H1 (cell line): Measurements from ENCODE around the gene PROSER3. TPM values are rescaled to one million over a fixed set of nuclear protein-coding genes. Genes with fewer than 3 reads are reported as not detected.

ENCODE experiments used
- CTCF ChIA-PET: fragments of 300-600 bp; sonication (Branson Sonifier 250); formaldehyde crosslinking; loops from one replicate; lab custom pipeline; 2021; ENCODE audit not compliant: partially characterized antibody; lab: Charles Lee
- POLR2A ChIA-PET: fragments of 300-600 bp; sonication (Branson Sonifier 250); formaldehyde crosslinking; loops from one replicate; lab custom pipeline; 2021; ENCODE audit warnings: inconsistent platforms; ENCODE audit not compliant: partially characterized antibody; lab: Charles Lee
- DNase-seq, 2 experiments: peaks; one replicate each; pipeline versions ENCODE4 v3.0.0 to v3.0.0-alpha.2; 2010 to 2022; ENCODE audit warnings: low spot score in 2 of 2, low read depth in 1 of 2, mixed read lengths in 1 of 2
- FAIRE-seq: peaks from 2 replicates; lab custom pipeline; 2011; peaks lifted over from hg19 to GRCh38; lab: Jason Lieb, UNC
- H2AFZ ChIP-seq: 2 replicates; pipeline ENCODE4 v1.8.1; 2012; ENCODE audit warnings: low read length, inconsistent platforms
- H2AK5ac ChIP-seq: 2 replicates; pipeline ENCODE4 v1.6.1; 2013; ENCODE audit warnings: low read depth, low read length
- H2BK120ac ChIP-seq: replicated peaks from 2 replicates; pipeline ENCODE3; 2013; ENCODE audit warnings: low read depth, low read length, inconsistent platforms
- H2BK12ac ChIP-seq: 2 replicates; pipeline ENCODE4 v1.6.1; 2013; ENCODE audit warnings: low read depth, low read length
- H2BK15ac ChIP-seq: 2 replicates; pipeline ENCODE4 v1.6.1; 2013; ENCODE audit warnings: low read length
- H2BK20ac ChIP-seq: 2 replicates; pipeline ENCODE4 v1.6.1; 2013; ENCODE audit warnings: low read length
- H2BK5ac ChIP-seq: 2 replicates; pipeline ENCODE4 v1.6.1; 2013; ENCODE audit warnings: low read depth, low read length
- H3K14ac ChIP-seq: 2 replicates; pipeline ENCODE4 v1.6.1; 2013; ENCODE audit warnings: inconsistent platforms; ENCODE audit not compliant: insufficient read length
- H3K18ac ChIP-seq: 2 replicates; pipeline ENCODE4 v1.6.1; 2013; ENCODE audit warnings: low read length; ENCODE audit errors: extremely low read depth
- H3K23ac ChIP-seq: 2 replicates; pipeline ENCODE4 v1.6.1; 2013; ENCODE audit warnings: inconsistent platforms; ENCODE audit not compliant: insufficient read length
- H3K23me2 ChIP-seq: 2 replicates; pipeline ENCODE4 v1.6.1; 2013; ENCODE audit warnings: low read depth, low read length
- H3K27ac ChIP-seq: 2 replicates; pipeline ENCODE4 v1.6.1; 2011; ENCODE audit warnings: low read depth, low read length, inconsistent platforms
- H3K27me3 ChIP-seq, 4 experiments: replicated peaks in 1 of 4; 1 replicate in 1 of 4; 2 replicates in 3 of 4; pipeline versions ENCODE4 v1.6.1 to v1.8.1; 2011 to 2013; ENCODE audit warnings: low read length in 3 of 4, mild to moderate bottlenecking in 3 of 4, inconsistent platforms in 2 of 4, mixed read lengths in 2 of 4, moderate library complexity in 1 of 4; ENCODE audit not compliant: control insufficient read depth in 3 of 4, insufficient read depth in 3 of 4; ENCODE audit errors: extremely low read depth in 1 of 4
- H3K36me3 ChIP-seq, 4 experiments: 2 replicates each; pipeline versions ENCODE4 v1.6.1 to v1.8.1; 2011 to 2013; ENCODE audit warnings: mild to moderate bottlenecking in 4 of 4, low read length in 3 of 4, moderate library complexity in 2 of 4, control low read depth in 1 of 4, inconsistent platforms in 1 of 4; ENCODE audit not compliant: insufficient read depth in 4 of 4, control insufficient read depth in 2 of 4
- H3K4ac ChIP-seq: replicated peaks from 2 replicates; pipeline ENCODE3; 2013; ENCODE audit warnings: low read length, low read depth, mixed read lengths, inconsistent platforms; ENCODE audit not compliant: insufficient read length
- H3K4me1 ChIP-seq, 4 experiments: replicated peaks in 1 of 4; 1 replicate in 1 of 4; 2 replicates in 3 of 4; pipeline versions ENCODE4 v1.6.1 to v1.8.1; 2011 to 2013; ENCODE audit warnings: low read length in 3 of 4, inconsistent platforms in 2 of 4, mixed read lengths in 1 of 4; ENCODE audit not compliant: insufficient read depth in 4 of 4, control insufficient read depth in 3 of 4
- H3K4me2 ChIP-seq, 2 experiments: 2 replicates each; pipeline versions ENCODE4 v1.6.1 to v1.8.1; 2011 to 2013; ENCODE audit warnings: low read depth in 2 of 2, low read length in 2 of 2, control low read depth in 1 of 2, inconsistent platforms in 1 of 2, mild to moderate bottlenecking in 1 of 2; ENCODE audit not compliant: insufficient read depth in 1 of 2
- H3K4me3 ChIP-seq, 4 experiments: fragments of 200-600, 300-600 bp in 1 of 4; sonication (generic), shearing (Covaris generic), sonication (Bioruptor Twin) in 1 of 4; 2 replicates each; pipeline versions ENCODE4 v1.5.1 to v1.8.1; 2011 to 2016; ENCODE audit warnings: low read length in 4 of 4, low read depth in 3 of 4, control low read depth in 2 of 4, inconsistent platforms in 2 of 4, mild to moderate bottlenecking in 2 of 4, mixed read lengths in 1 of 4, moderate library complexity in 1 of 4; ENCODE audit not compliant: insufficient read depth in 2 of 4; ENCODE audit errors: extremely low read depth in 1 of 4
- H3K56ac ChIP-seq: replicated peaks from 2 replicates; pipeline ENCODE3; 2013; ENCODE audit warnings: low read depth, mild to moderate bottlenecking, mixed read lengths, low read length, inconsistent platforms; ENCODE audit not compliant: insufficient read length
- H3K79me1 ChIP-seq: 2 replicates; pipeline ENCODE4 v1.6.1; 2013; ENCODE audit warnings: low read depth, low read length, control low read depth
- H3K79me2 ChIP-seq, 2 experiments: 2 replicates each; pipeline versions ENCODE4 v1.6.1 to v1.8.1; 2012 to 2013; ENCODE audit warnings: low read length in 2 of 2, mild to moderate bottlenecking in 2 of 2, inconsistent platforms in 1 of 2; ENCODE audit not compliant: insufficient read depth in 2 of 2, control insufficient read depth in 1 of 2
- H3K9ac ChIP-seq, 4 experiments: replicated peaks in 1 of 4; 1 replicate in 1 of 4; 2 replicates in 3 of 4; pipeline versions ENCODE4 v1.6.1 to v1.8.1; 2011 to 2013; ENCODE audit warnings: low read depth in 3 of 4, low read length in 3 of 4, control low read depth in 2 of 4, mild to moderate bottlenecking in 2 of 4, moderate library complexity in 2 of 4, inconsistent platforms in 1 of 4; ENCODE audit errors: extremely low read depth in 1 of 4
- H3K9me3 ChIP-seq, 2 experiments: 2 replicates each; pipeline versions ENCODE4 v1.6.1 to v1.8.1; 2012 to 2013; ENCODE audit warnings: mild to moderate bottlenecking in 2 of 2, moderate library complexity in 2 of 2, control low read depth in 1 of 2, inconsistent platforms in 1 of 2, low read depth in 1 of 2, low read length in 1 of 2, mixed read lengths in 1 of 2; ENCODE audit not compliant: insufficient read depth in 2 of 2
- H4K20me1 ChIP-seq, 2 experiments: replicated peaks in 1 of 2; 2 replicates each; pipeline versions ENCODE3 to v1.8.1; 2011 to 2013; ENCODE audit warnings: inconsistent platforms in 2 of 2, low read length in 2 of 2, mild to moderate bottlenecking in 1 of 2; ENCODE audit not compliant: insufficient read depth in 2 of 2, control insufficient read depth in 1 of 2
- H4K5ac ChIP-seq: 2 replicates; pipeline ENCODE4 v1.6.1; 2013; ENCODE audit warnings: low read length, low read depth, mixed read lengths, inconsistent platforms; ENCODE audit not compliant: insufficient read length
- H4K8ac ChIP-seq: 2 replicates; pipeline ENCODE4 v1.8.0; 2013; ENCODE audit warnings: mild to moderate bottlenecking, moderate library complexity, low read length, inconsistent platforms; ENCODE audit not compliant: insufficient read depth; ENCODE audit errors: extremely low read depth
- H4K91ac ChIP-seq: replicated peaks from 2 replicates; pipeline ENCODE3; 2013; ENCODE audit warnings: low read length, mixed read lengths, inconsistent platforms; ENCODE audit not compliant: insufficient read length
- ATF2 ChIP-seq: IDR thresholded peaks from 2 replicates; pipeline ENCODE4 v1.6.1; 2012; ENCODE audit warnings: low read length, inconsistent platforms
- CEBPB ChIP-seq: IDR thresholded peaks from 2 replicates; pipeline ENCODE4 v1.6.1; 2012; ENCODE audit warnings: low read depth, low read length
- EGR1 ChIP-seq: IDR thresholded peaks from 2 replicates; pipeline ENCODE4 v1.6.1; 2011; ENCODE audit warnings: low read depth, low read length, borderline replicate concordance
- JUN ChIP-seq: IDR thresholded peaks from 2 replicates; pipeline ENCODE4 v1.6.1; 2011; ENCODE audit warnings: low read depth, mild to moderate bottlenecking, improper control_type of control experiment, low read length
- MAFK ChIP-seq: IDR thresholded peaks from 2 replicates; pipeline ENCODE4 v1.6.1; 2012; ENCODE audit warnings: low read depth, mild to moderate bottlenecking, improper control_type of control experiment, low read length
- NANOG ChIP-seq: IDR thresholded peaks from 2 replicates; pipeline ENCODE4 v1.6.1; 2011; ENCODE audit warnings: low read length, low read depth, mild to moderate bottlenecking, inconsistent platforms; ENCODE audit not compliant: insufficient read depth, poor library complexity, severe bottlenecking
- POLR2A ChIP-seq, 2 experiments: IDR thresholded peaks; 1 replicate in 1 of 2; 2 replicates in 1 of 2; pipeline ENCODE4 v1.6.1; 2011; ENCODE audit warnings: low read depth in 2 of 2, low read length in 2 of 2, mild to moderate bottlenecking in 2 of 2; ENCODE audit errors: control extremely low read depth in 1 of 2
- SP1 ChIP-seq: IDR thresholded peaks from 2 replicates; pipeline ENCODE4 v1.6.1; 2011; ENCODE audit warnings: low read depth, low read length
- ZNF274 ChIP-seq: IDR thresholded peaks from 2 replicates; pipeline ENCODE4 v1.7.0; 2012; ENCODE audit warnings: low read length, borderline replicate concordance; ENCODE audit errors: extremely low read depth
- WGBS, 2 experiments: shearing (Covaris generic) in 1 of 2; methylation state at CpG; one replicate each; pipeline versions ENCODE4 v1.1.6 to v1.1.7; 2013 to 2015; ENCODE audit warnings: low lambda C conversion rate in 2 of 2, mixed read lengths in 2 of 2, inconsistent platforms in 1 of 2, low coverage in 1 of 2, missing lambda C conversion rate in 1 of 2; ENCODE audit not compliant: insufficient replicate concordance in 2 of 2, insufficient coverage in 1 of 2, insufficient read length in 1 of 2; ENCODE audit errors: extremely low coverage in 1 of 2, missing lambda C conversion rate in 1 of 2; 5-methylcytosine and 5-hydroxymethylcytosine counted together
- polyA plus RNA-seq, 7 experiments: library from polyadenylated mRNA; depleted of rRNA in 3 of 7; stranded (reverse) in 5 of 7; unstranded in 2 of 7; fragments of >200 nt in 5 of 7; fragments of 200-250 nt in 2 of 7; gene quantifications; 1 replicate in 5 of 7; 2 replicates in 1 of 7; 4 replicates in 1 of 7; pipeline versions ENCODE4 v1.2.1 to v1.2.3, GENCODE V29; 2011 to 2013; ENCODE audit warnings: missing spikeins in 2 of 7, mixed read lengths in 2 of 7
- total RNA-seq: library from RNA; stranded (reverse); fragmentation: NEBNext Ultra II Directional; extraction: Animal tissue kit (Norgen Biotek cat#: 25700); gene quantifications from 2 replicates; pipeline ENCODE4 v1.2.1, GENCODE V29; 2021

The PROSER3 gene
- total and polyA plus RNA-seq, 2 of the 8 experiments (the other 6 are each of a cell fraction or from before 2014, with no cell fraction given): 17.8 to 28.9 TPM

GRCh38 chr19:35729021-35729420 lies 29.0 kb upstream of the PROSER3 start:
- no peak overlapping the region for H3K14ac ChIP-seq
- no peak for DNase-seq
- no peak overlapping the region for H3K4me2 ChIP-seq
- WGBS, 2 experiments: 95% methylated on average over 18 of the region's 18 CpGs; no CpG with 5 or more reads in 1 of the 2 experiments
- H3K79me2 ChIP-seq: no peaks in the 10 kb centered on the region
- POLR2A ChIA-PET: interaction anchor here (2.4 to 6.1 kb wide), 2 partner anchors 7 to 11 kb away, joined by 12 to 39 read pairs; no protein-coding TSS in a partner anchor
- no peak for FAIRE-seq
- peaks cover 36 to 74% (median 72%) of the 10 kb centered on the region in 4 experiments for H3K36me3 ChIP-seq
- no peak overlapping the region for H2AK5ac ChIP-seq
- H3K4ac ChIP-seq: no peak overlapping the region
- no peak overlapping the region for H2BK5ac ChIP-seq
- H3K9ac ChIP-seq: no peak overlapping the region
- no peak overlapping the region for H3K18ac ChIP-seq
- no peak overlapping the region for H3K4me3 ChIP-seq
- no peak overlapping the region for H3K27ac ChIP-seq
- H2BK15ac ChIP-seq: no peak overlapping the region
- H3K9me3 ChIP-seq: no peaks in the 10 kb centered on the region
- no peaks in the 10 kb centered on the region for H3K27me3 ChIP-seq
- no peak overlapping the region for H4K8ac ChIP-seq
- H3K23ac ChIP-seq: no peak overlapping the region
- H4K91ac ChIP-seq: no peak overlapping the region
- no peak overlapping the region for H4K5ac ChIP-seq
- H2BK20ac ChIP-seq: no peak overlapping the region
- H3K56ac ChIP-seq: no peak overlapping the region
- no peaks in the 10 kb centered on the region for H3K4me1 ChIP-seq
- H2AFZ ChIP-seq: no peak overlapping the region
- H4K20me1 ChIP-seq: peaks cover 12 to 20% of the 10 kb centered on the region in 2 experiments
- CTCF ChIA-PET: interaction anchor here (1.5 to 11.8 kb wide), 2 partner anchors 9 to 34 kb away, joined by 3 to 80 read pairs; partner anchors contain the start of gene IGFLR1
- H3K79me1 ChIP-seq: no peaks in the 10 kb centered on the region
- no peak for TF ChIP-seq MAFK
- TF ChIP-seq SP1: no peak
- TF ChIP-seq ZNF274: no peak
- no peak for TF ChIP-seq NANOG
- TF ChIP-seq EGR1: no peak
- TF ChIP-seq CEBPB: no peak
- TF ChIP-seq JUN: no peak
- no peak for TF ChIP-seq POLR2A (IDR thresholded peaks at IDR 0.05; ENCODE audit: control extremely low read depth in 1 of 2, low read depth in 2 of 2, low read length in 2 of 2)
- no peak for TF ChIP-seq ATF2
- H2BK120ac ChIP-seq: no peak overlapping the region
- no peaks in the 10 kb centered on the region for H3K23me2 ChIP-seq
- no peak overlapping the region for H2BK12ac ChIP-seq
